CD4-positive, alpha-beta T cell treated with Interleukin-17A for 4 hours (primary cell): Measurements from ENCODE around the gene SLC17A8.
"Not testable (repeated sequence)": the region's sequence is repeated elsewhere in the genome, so short reads cannot be mapped to it uniquely, and the experiment has no call there.

Experiments
- DNase-seq: peaks from one replicate; pipeline ENCODE4 v3.0.0-alpha.2; 2020; ENCODE audit warnings: mixed read lengths

The SLC17A8 gene

GRCh38 chr12:100356644-100357223 lies at the start of gene SLC17A8:
SLC17A8 (plus strand) TSS chr12:100357074; CDS start chr12:100357392, 318 bp downstream.
- DNase-seq = no peak

GRCh38 chr12:100308138-100308537 lies 48.7 kb upstream of the SLC17A8 start:
- not testable (repeated sequence) for DNase-seq

- DNase-seq = no peak
These were observed 45.6 kb upstream of the SLC17A8 start for GRCh38 chr12:100311317-100311716.

GRCh38 chr12:100317371-100317770 lies 39.5 kb upstream of the SLC17A8 start:
- DNase-seq = no peak

- no peak for DNase-seq
These were observed 32.4 kb upstream of the SLC17A8 start for GRCh38 chr12:100324498-100324897.

- DNase-seq = no peak
These were observed 30.7 kb upstream of the SLC17A8 start for GRCh38 chr12:100326208-100326607.

GRCh38 chr12:100329800-100330199 lies 27.1 kb upstream of the SLC17A8 start:
- DNase-seq = no peak

- DNase-seq = no peak
These were observed 25.0 kb upstream of the SLC17A8 start for GRCh38 chr12:100331871-100332270.

- DNase-seq = no peak
These were observed 24.0 kb upstream of the SLC17A8 start for GRCh38 chr12:100332852-100333251.

- DNase-seq = no peak
These were observed 19.6 kb upstream of the SLC17A8 start for GRCh38 chr12:100337299-100337698.

- no peak for DNase-seq
These were observed 19.1 kb upstream of the SLC17A8 start for GRCh38 chr12:100337727-100338126.

GRCh38 chr12:100339071-100339470 lies 17.8 kb upstream of the SLC17A8 start:
- DNase-seq = no peak

GRCh38 chr12:100342897-100343296 lies 14.0 kb upstream of the SLC17A8 start:
- DNase-seq = not testable (repeated sequence)

- DNase-seq = not testable (repeated sequence)
These were observed 12.5 kb upstream of the SLC17A8 start for GRCh38 chr12:100344351-100344750.

GRCh38 chr12:100345020-100345767 lies 11.7 kb upstream of the SLC17A8 start:
- no peak for DNase-seq

GRCh38 chr12:100346660-100347059 lies 10.2 kb upstream of the SLC17A8 start:
- no peak for DNase-seq

- DNase-seq = no peak
These were observed 8.0 kb upstream of the SLC17A8 start for GRCh38 chr12:100348657-100349454.

- no peak for DNase-seq
These were observed 2.4 kb downstream of the SLC17A8 start for GRCh38 chr12:100359248-100359647.

- no peak for DNase-seq
These were observed 2.9 kb downstream of the SLC17A8 start for GRCh38 chr12:100359822-100360221.

GRCh38 chr12:100360450-100360849 lies 3.6 kb downstream of the SLC17A8 start:
- no peak for DNase-seq

GRCh38 chr12:100364324-100364723 lies 7.5 kb downstream of the SLC17A8 start:
- no peak for DNase-seq

- DNase-seq = no peak
These were observed 8.5 kb downstream of the SLC17A8 start for GRCh38 chr12:100365411-100365810.

GRCh38 chr12:100368066-100368465 lies 11.2 kb downstream of the SLC17A8 start:
- no peak for DNase-seq

- DNase-seq = no peak
These were observed 14.3 kb downstream of the SLC17A8 start for GRCh38 chr12:100371146-100371545.
